Measurements from ENCODE around the gene MEF2C.
"Not testable (repeated sequence)": the region's sequence is repeated elsewhere in the genome, so short reads cannot be mapped to it uniquely, and the experiment has no call there.

Gene MEF2C

DNA sequence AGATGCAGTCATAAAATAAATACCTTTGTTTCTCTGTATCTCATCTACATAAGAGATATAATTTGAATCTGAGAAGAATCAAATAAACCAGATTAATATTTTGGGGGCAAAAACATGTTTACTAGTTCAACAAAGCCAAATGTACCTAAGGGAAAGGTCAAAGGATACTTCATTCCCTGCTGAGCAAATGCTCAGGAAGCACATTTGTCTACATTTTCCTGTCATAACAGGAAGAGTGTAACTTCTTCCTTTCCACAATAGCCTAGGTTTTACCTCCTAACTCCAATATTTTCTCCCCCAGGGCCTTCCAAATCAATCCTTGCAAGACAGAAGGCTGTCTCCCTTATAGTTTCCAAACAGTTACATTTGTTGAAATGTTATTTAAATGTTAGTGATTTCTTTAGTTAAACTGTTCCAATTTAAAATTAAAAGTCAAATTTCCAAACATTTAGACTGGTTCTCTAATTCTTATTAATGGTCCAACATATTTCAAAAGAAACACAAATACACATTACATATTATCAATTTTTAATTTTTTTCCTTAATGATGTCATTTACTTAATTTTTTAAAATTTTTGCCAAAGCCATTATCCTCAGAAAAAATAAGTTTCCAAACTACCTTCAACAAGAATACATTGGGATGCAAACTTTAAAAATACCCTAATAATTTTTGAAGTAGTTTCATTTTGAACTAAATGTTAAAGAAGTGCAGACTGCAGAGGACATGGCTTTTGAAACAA, 67.8 kb downstream of the MEF2C start:
- no peak for DNase-seq
- intact Hi-C loops (cut with DNase I), result no loop called here

DNA sequence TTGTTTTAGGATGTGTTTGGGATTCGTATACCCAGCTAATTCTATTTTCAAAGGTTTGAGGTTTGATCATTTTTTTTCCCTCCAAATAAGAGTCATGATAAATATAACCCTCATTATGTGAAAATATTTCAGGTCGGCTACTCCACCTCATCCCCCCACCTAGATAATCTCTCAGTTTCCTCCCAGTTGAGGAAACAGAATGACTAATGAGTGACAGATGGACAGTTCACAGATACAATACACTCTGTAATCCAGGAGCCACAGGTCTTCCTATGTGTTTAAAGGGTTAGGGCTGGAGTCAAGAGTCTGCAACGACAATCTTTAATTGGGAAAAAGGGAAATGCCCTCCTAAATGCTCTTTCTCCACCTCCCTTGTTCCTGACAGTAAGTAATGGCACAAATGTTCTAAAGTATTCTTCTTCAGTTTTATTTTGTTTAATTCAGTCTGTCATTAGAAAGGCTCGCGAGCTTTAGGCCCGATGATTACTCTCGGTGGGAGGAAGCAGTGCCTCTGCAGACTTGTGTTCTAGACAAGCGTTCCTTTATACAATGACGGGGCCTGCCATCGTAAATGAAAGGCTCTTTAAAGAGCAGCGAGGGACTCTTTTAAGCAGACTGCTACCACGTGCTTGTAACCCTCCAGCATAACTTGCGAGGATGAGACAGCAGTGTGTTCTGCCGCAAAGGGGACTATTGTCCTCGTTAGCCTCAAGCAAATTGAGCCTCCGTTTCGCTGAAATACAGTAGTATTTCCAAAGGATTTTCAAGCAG, 69.0 kb downstream of the MEF2C start:
- intact Hi-C loops (cut with DNase I), result no loop called here
- DNase-seq, result peak in 1 of 10 donors; percentile 26

DNA sequence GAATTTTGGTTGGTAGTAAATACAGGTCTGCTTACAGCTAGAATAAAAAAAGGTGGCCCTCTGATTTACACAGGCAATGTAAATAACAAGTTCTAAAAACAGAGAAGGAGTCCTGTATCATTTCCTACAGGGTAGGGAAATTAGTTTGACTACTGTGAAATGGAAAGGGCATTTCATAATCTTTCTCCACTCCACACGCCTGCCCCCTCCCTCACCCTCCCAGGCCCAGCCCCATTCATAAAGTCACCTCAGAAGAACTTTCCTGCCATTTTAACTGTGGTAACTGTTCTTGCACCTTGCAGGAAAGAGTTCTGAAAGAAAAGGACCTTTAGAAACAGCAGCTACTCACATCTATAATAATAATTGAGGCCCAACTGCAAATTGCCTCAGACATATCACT, 69.7 kb downstream of the MEF2C start:
- intact Hi-C loops (cut with DNase I), result no loop called here
- no peak for DNase-seq

DNA sequence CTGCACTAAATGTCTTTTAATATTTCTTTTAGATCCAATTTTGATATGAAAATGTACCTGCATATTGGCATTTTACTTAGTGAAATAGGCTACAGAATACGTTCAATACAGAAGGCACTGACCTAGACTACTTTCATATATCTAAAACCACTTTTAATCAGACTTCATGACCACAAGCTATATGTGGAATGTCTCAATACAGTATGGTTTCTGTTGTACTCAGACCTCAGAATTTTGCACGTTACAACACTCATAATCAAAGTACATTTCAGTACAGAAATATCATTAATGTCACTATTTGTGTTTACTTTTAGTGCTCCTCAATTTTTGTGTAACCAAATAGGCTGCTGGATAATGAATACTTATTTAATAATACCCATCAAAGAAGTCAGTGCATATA, 74.8 kb downstream of the MEF2C start:
- intact Hi-C loops (cut with DNase I), result no loop called here
- no peak for DNase-seq

DNA sequence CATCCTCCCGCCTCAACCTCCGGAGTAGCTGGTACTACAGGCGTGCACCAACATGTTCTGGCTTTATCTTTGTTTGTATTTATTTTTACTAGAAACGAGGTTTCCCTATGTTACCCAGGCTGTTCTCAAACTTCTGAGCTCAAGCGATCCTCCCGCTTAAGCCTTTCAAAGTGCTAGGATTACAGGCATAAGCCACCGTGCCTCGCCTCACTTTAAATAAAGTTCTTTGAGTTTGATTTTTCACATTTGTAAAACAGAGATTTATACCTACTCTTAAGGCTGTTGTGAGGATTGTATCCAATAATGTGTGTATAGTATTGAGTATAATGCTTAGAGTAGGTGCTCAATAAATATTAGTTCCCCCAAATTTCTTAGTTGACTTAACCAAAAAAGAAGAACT, 75.7 kb downstream of the MEF2C start:
- intact Hi-C loops (cut with DNase I), result no loop called here
- no peak for DNase-seq

DNA sequence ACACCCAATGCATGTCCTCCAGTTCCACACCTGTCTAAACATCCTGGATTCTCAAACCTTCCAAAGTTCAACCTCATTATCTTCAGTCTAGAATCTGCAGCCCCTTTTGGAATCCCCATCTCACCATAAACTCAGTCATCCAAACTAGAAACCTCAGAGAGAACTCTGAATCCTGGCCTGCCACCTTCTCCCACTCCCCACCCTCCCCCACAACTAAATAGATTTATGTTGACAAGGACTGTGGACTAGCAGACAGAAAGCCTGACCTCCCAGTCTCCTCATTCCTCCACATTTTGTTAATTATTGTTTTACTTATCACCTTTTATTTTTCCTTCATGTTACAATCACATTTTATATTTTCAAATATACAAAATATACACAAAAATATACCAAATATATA, 76.6 kb downstream of the MEF2C start:
- DNase-seq, result no peak

DNA sequence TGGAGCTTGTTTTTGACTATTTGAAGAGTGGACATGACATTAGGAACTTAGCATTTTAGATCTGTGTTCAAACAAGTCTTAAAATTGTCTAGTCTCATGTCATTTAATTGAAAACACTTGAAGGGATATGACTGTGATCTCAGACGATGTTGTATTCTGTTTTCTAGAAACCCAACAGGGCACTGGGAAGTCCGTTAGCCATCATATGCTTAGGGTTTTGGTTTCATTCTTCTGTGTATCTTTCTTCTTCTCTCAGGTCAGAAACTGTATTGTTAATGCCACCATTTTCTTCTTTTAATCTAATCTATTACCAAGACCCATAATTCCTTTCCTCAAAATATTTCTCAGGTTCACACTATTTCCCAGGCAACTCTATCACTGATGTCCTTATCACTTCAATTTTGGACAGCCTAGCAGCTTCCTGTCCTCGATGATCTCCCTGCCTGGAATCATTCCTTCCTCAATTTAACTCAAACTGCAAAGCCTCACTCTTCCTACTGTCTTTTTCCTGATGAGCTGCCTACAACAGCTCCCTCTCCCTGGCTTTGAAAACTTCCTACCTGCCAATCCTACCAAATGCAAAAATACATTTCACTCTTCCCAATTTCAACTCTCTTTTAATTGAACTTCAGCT, 77.7 kb downstream of the MEF2C start:
- DNase-seq, result no peak
- intact Hi-C loops (cut with DNase I), result no loop called here

More for the DNA sequence above, 76.6 kb downstream of the MEF2C start:
- intact Hi-C loops (cut with DNase I), result no loop called here

DNA sequence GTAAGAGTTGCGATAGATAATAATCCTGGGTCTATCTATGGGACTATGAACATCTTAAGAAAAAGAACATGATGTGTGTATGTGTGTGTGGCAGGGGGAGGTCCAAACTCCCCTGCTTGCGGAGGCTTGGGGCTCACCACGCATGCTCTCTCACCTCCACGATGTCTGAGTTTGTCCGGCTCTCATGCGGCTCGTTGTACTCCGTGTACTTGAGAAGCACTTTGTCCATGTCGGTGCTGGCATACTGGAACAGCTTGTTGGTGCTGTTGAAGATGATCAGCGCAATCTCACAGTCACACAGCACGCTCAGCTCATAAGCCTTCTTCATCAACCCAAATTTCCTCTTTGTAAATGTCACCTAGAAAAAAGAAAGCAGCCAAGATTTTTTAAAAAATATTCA, 78.5 kb downstream of the MEF2C start:
- DNase-seq, result peak in 6 of 10 donors; percentile 23 to 86 (median 52)
- intact Hi-C loops (cut with DNase I), result no loop called here

DNA sequence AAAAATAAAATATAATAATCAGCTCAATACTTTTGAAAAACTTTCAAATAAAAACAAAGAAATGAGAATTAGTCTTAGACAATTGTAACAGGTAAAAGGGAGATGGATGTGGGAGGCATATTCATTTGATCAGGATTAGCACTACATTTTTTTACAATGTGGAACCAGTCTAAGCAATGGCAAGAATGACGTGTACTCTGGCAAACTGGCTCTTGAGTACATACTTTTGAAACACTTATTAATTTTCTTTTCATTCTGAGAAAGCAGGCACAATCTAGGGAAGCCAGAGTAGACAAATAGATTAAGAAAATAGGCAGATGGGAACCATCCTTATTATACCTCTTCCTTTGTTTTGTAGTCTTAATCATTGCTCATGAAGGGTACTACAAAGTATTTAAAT, 79.7 kb downstream of the MEF2C start:
- intact Hi-C loops (cut with DNase I), result no loop called here
- DNase-seq, result no peak

DNA sequence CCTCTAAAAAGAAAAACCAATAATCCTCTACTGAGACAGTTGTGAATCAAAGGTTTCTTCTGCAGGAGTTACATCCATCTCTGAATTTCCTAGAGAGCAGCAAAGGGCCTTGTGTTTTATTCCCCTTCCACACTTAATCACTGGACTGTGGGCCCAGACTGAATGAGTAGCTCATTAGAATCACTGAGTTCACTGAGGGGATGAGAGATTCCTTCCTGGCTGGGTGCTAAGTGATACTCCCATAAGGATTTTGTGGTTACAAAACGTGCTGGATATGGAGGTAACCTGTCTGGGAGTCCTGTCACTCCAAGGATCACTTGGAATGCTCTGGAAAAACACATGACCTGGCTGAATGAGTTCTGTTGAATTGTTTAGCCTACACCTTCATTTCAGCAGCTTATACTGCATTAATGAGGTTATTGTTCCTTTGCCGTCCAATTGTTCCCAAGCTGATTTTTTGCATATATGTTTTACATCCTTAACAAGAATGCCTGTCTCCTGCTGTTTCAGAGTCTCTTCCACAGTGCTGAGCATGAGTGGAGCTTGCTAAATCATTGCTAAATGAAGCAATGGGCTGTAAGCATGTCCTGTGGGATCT, 82.9 kb downstream of the MEF2C start:
- intact Hi-C loops (cut with DNase I), result no loop called here
- no peak for DNase-seq

DNA sequence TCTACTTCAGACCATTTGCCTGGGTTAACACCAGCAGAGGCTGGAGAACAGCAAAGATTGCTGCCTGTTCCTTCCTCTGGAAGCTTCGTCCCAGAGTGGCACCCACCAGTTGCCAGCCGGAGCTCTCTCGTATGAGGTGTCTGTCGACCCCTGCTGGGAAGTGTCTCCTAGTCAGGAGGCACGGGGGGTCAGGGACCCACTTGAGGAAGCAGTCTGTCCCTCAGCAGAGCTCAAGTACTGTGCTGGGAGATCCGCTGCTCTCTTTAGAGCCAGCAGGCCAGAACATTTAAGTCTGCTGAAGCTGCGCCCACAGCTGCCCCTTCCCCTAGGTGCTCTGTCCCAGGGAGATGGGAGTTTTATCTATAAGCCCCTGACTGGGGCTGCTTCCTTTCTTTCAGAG, 84.1 kb downstream of the MEF2C start:
- peak in 2 of 10 donors; percentile 52 to 72 for DNase-seq
- intact Hi-C loops (cut with DNase I), result not testable (repeated sequence)

DNA sequence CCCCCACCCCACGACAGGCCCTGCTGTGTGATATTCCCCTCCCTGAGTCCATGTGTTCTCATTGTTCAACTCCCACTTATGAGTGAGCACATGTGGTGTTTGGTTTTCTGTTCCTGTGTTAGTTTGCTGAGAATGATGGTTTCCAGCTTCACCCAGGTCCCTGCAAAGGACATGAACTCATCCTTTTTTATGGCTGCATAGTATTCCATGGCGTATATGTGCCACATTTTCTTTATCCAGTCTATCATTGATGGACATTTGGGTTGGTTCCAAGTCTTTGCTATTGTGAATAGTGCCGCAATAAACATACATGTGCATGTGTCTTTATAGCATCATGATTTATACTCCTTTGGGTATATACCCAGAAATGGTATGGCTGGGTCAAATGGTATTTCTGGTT, 89.2 kb downstream of the MEF2C start:
- DNase-seq; intact Hi-C loops (cut with DNase I): not testable (repeated sequence)

DNA sequence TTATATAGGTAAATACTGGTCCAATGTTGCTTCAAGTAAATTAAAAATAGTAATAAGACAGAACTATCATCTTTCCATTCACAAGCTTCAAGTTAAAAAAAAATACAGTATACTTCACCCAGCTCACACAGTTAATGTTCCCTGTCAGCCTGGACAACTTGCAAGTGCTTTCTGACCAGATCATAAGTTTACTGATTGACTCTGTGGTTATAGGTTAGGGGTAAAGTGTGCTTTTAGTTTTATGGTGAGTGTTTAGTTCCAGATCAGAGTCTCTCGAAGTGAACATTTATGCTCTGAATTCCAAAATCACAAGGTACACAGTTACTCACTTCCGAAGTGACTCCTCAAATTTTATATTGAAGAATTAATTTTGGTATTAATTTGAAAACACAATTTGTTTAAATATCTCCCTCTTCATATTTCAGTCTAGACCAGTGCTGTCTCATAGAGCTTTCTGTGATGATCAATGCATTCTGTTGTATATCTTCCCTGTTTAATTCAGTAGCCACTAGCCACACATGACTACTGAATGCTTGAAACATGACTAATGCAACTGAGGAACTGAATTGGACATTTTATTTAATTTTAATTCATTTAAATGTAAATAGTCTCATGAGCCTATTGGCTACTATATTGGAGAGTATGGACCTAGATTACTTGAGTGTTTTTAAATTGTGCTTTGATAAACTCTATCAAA, 90.7 kb downstream of the MEF2C start:
- DNase-seq, result no peak
- intact Hi-C loops (cut with DNase I), result no loop called here

DNA sequence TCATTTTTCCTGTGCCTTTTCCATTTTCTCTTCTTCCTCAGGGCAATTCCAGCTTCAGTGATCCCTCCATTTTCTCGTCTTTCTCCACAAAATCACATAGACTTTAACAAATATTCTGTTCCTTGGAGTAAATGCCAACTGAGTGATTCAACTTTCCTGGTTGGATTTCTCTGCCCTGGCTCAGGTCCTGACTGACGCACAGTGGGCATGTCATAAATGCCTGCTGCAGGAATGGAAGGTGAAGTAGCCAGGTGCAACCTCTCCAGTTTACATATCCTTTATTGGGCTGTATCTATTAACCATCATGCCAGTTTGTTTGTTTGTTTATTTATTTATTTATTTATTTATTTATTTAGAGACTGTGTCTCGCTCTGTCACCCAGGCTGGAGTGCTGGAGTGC, 95.1 kb downstream of the MEF2C start:
- intact Hi-C loops (cut with DNase I), result no loop called here
- DNase-seq, result no peak

DNA sequence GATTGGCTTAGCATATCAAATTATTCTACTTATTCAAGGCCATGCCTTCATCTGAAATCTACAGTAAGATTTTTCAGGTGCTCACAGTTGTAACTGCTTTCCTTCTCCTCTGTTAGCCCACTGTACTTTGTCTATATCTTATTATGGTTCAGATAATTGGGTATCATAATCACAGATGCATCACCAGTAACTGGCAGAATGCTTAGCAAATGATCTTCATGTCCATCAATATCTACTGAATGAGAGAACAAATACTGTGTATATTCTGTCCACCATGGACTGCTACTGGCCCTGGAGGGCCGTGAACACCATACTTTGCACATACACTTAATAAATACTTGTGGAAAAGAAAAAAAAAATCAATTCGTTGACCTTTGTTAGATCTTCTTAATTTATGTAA, 96.2 kb downstream of the MEF2C start:
- no peak for DNase-seq
- intact Hi-C loops (cut with DNase I), result no loop called here

DNA sequence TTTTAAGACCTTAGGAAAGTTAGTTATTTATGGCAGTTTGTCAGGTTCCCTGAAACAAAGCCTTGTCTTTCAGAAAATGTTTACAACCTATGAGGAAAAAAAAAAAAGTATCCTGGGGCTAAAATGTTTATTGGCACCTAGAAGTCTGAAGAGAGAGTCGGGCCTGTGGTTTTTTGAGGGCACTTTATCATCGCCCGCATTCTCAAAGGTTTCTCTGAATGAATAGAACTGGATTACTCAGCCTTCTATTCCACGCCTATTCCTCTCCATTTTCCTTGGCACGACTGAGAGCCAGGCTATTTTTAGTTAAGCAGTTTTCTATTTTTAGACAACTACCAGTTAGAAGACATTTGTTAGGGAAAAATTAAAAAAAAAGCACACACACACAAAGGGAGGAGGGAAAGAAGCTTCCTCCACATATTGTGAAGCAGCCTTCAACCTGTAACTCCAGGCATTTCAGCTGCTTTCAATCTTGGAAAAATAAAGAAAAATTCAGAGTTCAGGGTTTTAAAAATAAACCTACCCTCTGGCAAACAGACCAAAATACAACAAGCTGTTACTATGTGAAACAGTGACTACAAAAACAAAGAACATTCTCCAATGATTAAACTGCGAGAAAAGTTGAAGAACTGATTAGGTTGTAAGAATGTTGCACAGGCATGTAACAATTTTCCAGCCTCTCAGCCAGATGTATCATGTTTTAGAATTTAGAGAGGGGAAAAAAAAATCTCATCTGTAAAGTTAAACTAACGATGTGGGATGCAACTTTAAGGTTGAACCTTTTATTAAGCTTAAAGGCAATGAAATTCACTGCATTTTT, 97.0 kb downstream of the MEF2C start:
- DNase-seq, result no peak
- intact Hi-C loops (cut with DNase I), result no loop called here

DNA sequence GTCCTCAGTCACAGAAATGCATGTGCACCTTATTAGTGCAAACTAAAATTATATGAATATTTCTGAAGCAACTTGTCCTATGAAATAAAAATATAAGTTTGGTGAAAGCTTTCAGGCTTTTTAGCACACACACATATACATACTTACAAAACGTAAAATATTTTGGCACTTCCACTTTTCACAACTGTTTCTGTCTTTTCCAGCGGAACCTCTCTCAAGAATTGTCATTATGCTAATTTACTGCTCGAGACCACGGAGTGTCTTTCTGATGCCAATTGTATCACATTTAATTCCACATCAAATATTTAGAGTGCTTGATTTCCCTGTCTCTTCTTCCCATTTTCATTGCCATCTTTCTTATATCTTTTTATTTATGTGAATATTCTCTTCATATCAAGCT, 100.4 kb downstream of the MEF2C start:
- intact Hi-C loops (cut with DNase I), result no loop called here
- no peak for DNase-seq

DNA sequence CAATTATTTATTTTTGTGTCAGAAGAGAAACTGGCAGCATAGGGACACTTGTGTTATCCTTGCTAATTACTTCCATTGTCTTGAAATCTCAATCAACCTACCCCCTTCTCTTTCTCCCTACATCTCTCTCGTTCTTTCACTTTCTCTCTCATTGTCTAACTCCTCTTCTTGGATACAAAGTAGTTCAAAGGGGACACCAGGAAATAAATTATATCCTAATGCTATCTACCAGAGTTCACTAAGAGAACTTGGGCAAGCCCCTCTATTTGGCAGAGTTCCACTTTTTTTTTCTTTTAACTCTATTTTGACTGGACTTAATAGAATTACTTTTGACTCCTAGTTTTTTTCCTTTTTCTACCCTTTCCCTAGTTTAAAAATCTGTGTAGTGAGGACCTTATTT, 102.2 kb downstream of the MEF2C start:
- no peak for DNase-seq
- intact Hi-C loops (cut with DNase I), result no loop called here

DNA sequence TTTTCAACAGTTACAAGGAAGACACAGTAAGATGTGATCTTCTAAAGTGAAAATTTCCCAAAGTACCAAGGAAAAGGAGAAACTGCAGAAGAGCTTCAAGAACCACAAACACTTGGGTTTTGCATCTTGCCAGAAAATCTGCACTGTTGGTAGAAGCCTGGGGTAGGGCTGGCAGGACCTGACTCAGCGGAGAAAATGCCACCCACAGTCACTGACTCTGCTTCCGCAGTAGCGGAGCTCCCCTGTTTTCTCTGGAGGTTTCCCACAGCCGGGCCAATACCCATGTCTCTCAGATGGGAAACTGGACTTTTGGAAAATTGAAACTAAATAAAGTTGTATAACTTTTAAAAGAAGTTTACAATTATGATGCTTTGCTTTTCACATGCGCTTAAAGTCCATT, 104.2 kb downstream of the MEF2C start:
- DNase-seq, result peak in 9 of 10 donors; percentile 16 to 89 (median 49)
- intact Hi-C loops (cut with DNase I), result no loop called here

DNA sequence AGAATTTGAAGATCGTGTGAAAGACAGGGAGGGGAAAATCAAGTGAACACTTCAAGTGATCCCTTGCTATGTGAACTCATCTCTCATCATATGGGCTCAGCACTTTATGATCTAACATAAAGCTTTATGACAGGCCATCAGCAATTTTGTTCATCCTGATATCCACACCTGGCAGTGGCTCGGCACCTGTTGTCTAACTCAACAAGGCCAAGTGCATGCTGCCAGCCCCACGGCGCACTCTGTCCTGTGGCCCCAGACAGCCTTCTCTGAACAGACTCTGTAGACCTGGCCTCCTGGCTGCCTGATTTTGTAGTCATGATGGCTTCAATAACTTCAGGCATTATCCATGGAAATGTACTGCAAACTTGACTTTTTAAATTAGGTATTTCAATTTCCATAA, 106.3 kb downstream of the MEF2C start:
- no peak for DNase-seq
- intact Hi-C loops (cut with DNase I), result no loop called here
